Activated B cell treated with CpG ODN at 0.5 μM for 24 hours (primary cell): Measurements from ENCODE around the gene LRP2. TPM values are rescaled to one million over a fixed set of nuclear protein-coding genes. Genes with fewer than 3 reads are reported as not detected.

Experiments used
- ATAC-seq: fragments of 200-7000 bp; cut with Tn5 transposase; one replicate; pipeline ENCODE4 v1.10.0; 2021; ENCODE audit warnings: low read depth, mild to moderate bottlenecking, moderate library complexity
- CTCF ChIA-PET: fragments of 350-600 bp; sonication (Branson Sonifier 250); formaldehyde crosslinking; loops from one replicate; lab custom pipeline; 2021; ENCODE audit warnings: antibody characterized with exemption; lab: Charles Lee
- POLR2A ChIA-PET: fragments of 350-600 bp; sonication (Branson Sonifier 250); formaldehyde crosslinking; loops from one replicate; lab custom pipeline; 2021; ENCODE audit warnings: antibody characterized with exemption; lab: Charles Lee
- DNase-seq: peaks from one replicate; pipeline ENCODE4 v3.0.0; 2022
- H3K27ac Mint-ChIP-seq: one replicate; pipeline ENCODE4 v1.8.0; 2020; ENCODE audit warnings: mixed read lengths
- H3K27me3 Mint-ChIP-seq: one replicate; pipeline ENCODE4 v1.8.0; 2021; ENCODE audit warnings: mixed read lengths
- H3K36me3 Mint-ChIP-seq: one replicate; pipeline ENCODE4 v1.8.0; 2021; ENCODE audit warnings: low read depth, mixed read lengths
- H3K4me1 Mint-ChIP-seq: one replicate; pipeline ENCODE4 v1.8.0; 2021; ENCODE audit warnings: mixed read lengths
- H3K4me3 Mint-ChIP-seq: one replicate; pipeline ENCODE4 v1.8.0; 2020; ENCODE audit warnings: mild to moderate bottlenecking, mixed read lengths
- H3K9me3 Mint-ChIP-seq: one replicate; pipeline ENCODE4 v1.8.0; 2020; ENCODE audit warnings: mixed read lengths
- CTCF ChIP-seq: fragments of 200-600 bp; IDR thresholded peaks from one replicate; pipeline ENCODE4 v1.8.0; 2022; ENCODE audit warnings: antibody characterized with exemption, mild to moderate bottlenecking
- intact Hi-C: fragments of 100-400 bp; cut with micrococcal nuclease; formaldehyde crosslinking; loops from one replicate; pipeline ENCODE4 v1.15.1; 2024
- total RNA-seq: library from RNA; stranded (reverse); gene quantifications from 2 replicates; pipeline ENCODE4 v1.2.3, GENCODE V29; 2022

Gene LRP2
- total RNA-seq, 1 donor from 2014 or later = not detected

GRCh38 chr2:169349535-169349934, 12.8 kb downstream of the LRP2 start:
- Mint-ChIP-seq H3K9me3 (no peaks in the 10 kb centered on the region), H3K27ac (no peak overlapping the region), H3K27me3 (no peaks in the 10 kb centered on the region), H3K4me3 (no peak overlapping the region), H3K36me3 (no peaks in the 10 kb centered on the region), H3K4me1 (no peaks in the 10 kb centered on the region)
- TF ChIP-seq CTCF = no peak
- intact Hi-C loops = no loop called here
- CTCF ChIA-PET = no interaction called here
- no peak for DNase-seq
- no peak for ATAC-seq
- POLR2A ChIA-PET = no interaction called here

- ChIA-PET CTCF (no interaction called here), POLR2A (no interaction called here)
- intact Hi-C loops = no loop called here
- DNase-seq (no peak), ATAC-seq (no peak)
- Mint-ChIP-seq H3K27me3 (no peaks in the 10 kb centered on the region), H3K9me3 (no peaks in the 10 kb centered on the region), H3K4me1 (no peaks in the 10 kb centered on the region), H3K36me3 (no peaks in the 10 kb centered on the region), H3K27ac (no peak overlapping the region), H3K4me3 (no peak overlapping the region)
- no peak for TF ChIP-seq CTCF
These were observed 13.9 kb downstream of the LRP2 start for GRCh38 chr2:169348321-169349024.

GRCh38 chr2:169345486-169346437, 16.6 kb downstream of the LRP2 start:
- Mint-ChIP-seq H3K4me1 (no peaks in the 10 kb centered on the region), H3K27me3 (no peaks in the 10 kb centered on the region), H3K4me3 (no peak overlapping the region), H3K27ac (no peak overlapping the region), H3K9me3 (no peaks in the 10 kb centered on the region), H3K36me3 (no peaks in the 10 kb centered on the region)
- CTCF ChIA-PET = no interaction called here
- intact Hi-C loops = no loop called here
- no peak for TF ChIP-seq CTCF
- DNase-seq (no peak), ATAC-seq (no peak)
- POLR2A ChIA-PET = no interaction called here

GRCh38 chr2:169344736-169345485, 17.4 kb downstream of the LRP2 start:
- H3K4me1 Mint-ChIP-seq = no peaks in the 10 kb centered on the region
- TF ChIP-seq CTCF = no peak
- no peaks in the 10 kb centered on the region for H3K27me3 Mint-ChIP-seq
- no peak overlapping the region for H3K27ac Mint-ChIP-seq
- CTCF ChIA-PET = no interaction called here
- no peaks in the 10 kb centered on the region for H3K36me3 Mint-ChIP-seq
- POLR2A ChIA-PET = no interaction called here
- intact Hi-C loops = no loop called here
- H3K9me3 Mint-ChIP-seq = no peaks in the 10 kb centered on the region
- H3K4me3 Mint-ChIP-seq = no peak overlapping the region
- ATAC-seq = no peak
- no peak for DNase-seq
